ENCODE data around the gene TSHZ2.
"Not testable (repeated sequence)": the region's sequence is repeated elsewhere in the genome, so short reads cannot be mapped to it uniquely, and the experiment has no call there.

Gene TSHZ2

GRCh38 chr20:53529658-53530057 lies 557.5 kb downstream of the TSHZ2 start:
- H3K4me3 ChIP-seq (ENCODE audit: control insufficient read depth in 1 of 7, extremely low read depth in 1 of 7, insufficient read depth in 4 of 7, low read depth in 2 of 7, low read length in 6 of 7) = no peak overlapping the region
- peaks cover 0 to 3% (median 0%) of the 10 kb centered on the region in 5 experiments for H3K27me3 ChIP-seq (replicated peaks in 2 of 5; ENCODE audit: control insufficient read depth in 4 of 5, insufficient read depth in 5 of 5, low read length in 4 of 5)
- H3K36me3 ChIP-seq (ENCODE audit: control insufficient read depth in 4 of 4, insufficient read depth in 4 of 4, low read length in 3 of 4) = no peaks in the 10 kb centered on the region
- DNase-seq = no peak
- ChIA-PET POLR2A (no interaction called here), CTCF (interaction anchor here (0.6 kb wide), 1 partner anchor 1118 kb away, joined by 4 read pairs; no protein-coding TSS in a partner anchor)
- WGBS (ENCODE audit: insufficient coverage) = 81% methylated on average over 3 of the region's 5 CpGs
- peaks cover 0 to 2% (median 0%) of the 10 kb centered on the region in 4 experiments for H3K4me1 ChIP-seq (ENCODE audit: control extremely low read depth in 1 of 4, control insufficient read depth in 4 of 4, insufficient read depth in 4 of 4, low read length in 3 of 4)
- no peak overlapping the region for H3K27ac ChIP-seq (ENCODE audit: insufficient read depth in 1 of 2, low read depth in 1 of 2, low read length in 2 of 2, poor library complexity in 1 of 2, severe bottlenecking in 2 of 2)
- no peaks in the 10 kb centered on the region for H3K9me3 ChIP-seq (ENCODE audit: control extremely low read depth in 1 of 5, control insufficient read depth in 4 of 5, insufficient read depth in 2 of 5, low read depth in 1 of 5, low read length in 4 of 5)

- no peak overlapping the region for H3K4me3 ChIP-seq (ENCODE audit: control insufficient read depth in 1 of 7, extremely low read depth in 1 of 7, insufficient read depth in 4 of 7, low read depth in 2 of 7, low read length in 6 of 7)
- CTCF ChIA-PET = no interaction called here
Measured at GRCh38 chr20:53530440-53530839, 558.3 kb downstream of the TSHZ2 start.

GRCh38 chr20:53532654-53533312 lies 560.6 kb downstream of the TSHZ2 start:
- POLR2A ChIA-PET; H3K36me3 ChIP-seq (ENCODE audit: control insufficient read depth in 4 of 4, insufficient read depth in 4 of 4, low read length in 3 of 4); H3K27me3 ChIP-seq (replicated peaks in 2 of 5; ENCODE audit: control insufficient read depth in 4 of 5, insufficient read depth in 5 of 5, low read length in 4 of 5); H3K27ac ChIP-seq (ENCODE audit: insufficient read depth in 1 of 2, low read depth in 1 of 2, low read length in 2 of 2, poor library complexity in 1 of 2, severe bottlenecking in 2 of 2); H3K4me3 ChIP-seq (ENCODE audit: control insufficient read depth in 1 of 7, extremely low read depth in 1 of 7, insufficient read depth in 4 of 7, low read depth in 2 of 7, low read length in 6 of 7); H3K4me1 ChIP-seq (ENCODE audit: control extremely low read depth in 1 of 4, control insufficient read depth in 4 of 4, insufficient read depth in 4 of 4, low read length in 3 of 4); H3K9me3 ChIP-seq (ENCODE audit: control extremely low read depth in 1 of 5, control insufficient read depth in 4 of 5, insufficient read depth in 2 of 5, low read depth in 1 of 5, low read length in 4 of 5): not testable (repeated sequence)
- CTCF ChIA-PET = interaction anchor here (1.1 kb wide), 1 partner anchor 15 kb away, joined by 3 read pairs; no protein-coding TSS in a partner anchor
- DNase-seq = peak in 2 of 3 donors; percentile 37 to 47
- WGBS (ENCODE audit: insufficient coverage) = 61% methylated on average over 5 of the region's 6 CpGs

More at GRCh38 chr20:53530440-53530839, 558.3 kb downstream of the TSHZ2 start:
- peaks cover 0 to 2% (median 0%) of the 10 kb centered on the region in 4 experiments for H3K4me1 ChIP-seq (ENCODE audit: control extremely low read depth in 1 of 4, control insufficient read depth in 4 of 4, insufficient read depth in 4 of 4, low read length in 3 of 4)
- H3K27me3 ChIP-seq (replicated peaks in 2 of 5; ENCODE audit: control insufficient read depth in 4 of 5, insufficient read depth in 5 of 5, low read length in 4 of 5) = peaks cover 0 to 3% (median 0%) of the 10 kb centered on the region in 5 experiments
- 57% methylated on average over 2 of the region's 2 CpGs for WGBS (ENCODE audit: insufficient coverage)
- no peaks in the 10 kb centered on the region for H3K36me3 ChIP-seq (ENCODE audit: control insufficient read depth in 4 of 4, insufficient read depth in 4 of 4, low read length in 3 of 4)
- DNase-seq = no peak
- no peaks in the 10 kb centered on the region for H3K9me3 ChIP-seq (ENCODE audit: control extremely low read depth in 1 of 5, control insufficient read depth in 4 of 5, insufficient read depth in 2 of 5, low read depth in 1 of 5, low read length in 4 of 5)
- POLR2A ChIA-PET = interaction anchor here (0.7 kb wide), 1 partner anchor 20 kb away, joined by 4 read pairs; no protein-coding TSS in a partner anchor
- H3K27ac ChIP-seq (ENCODE audit: insufficient read depth in 1 of 2, low read depth in 1 of 2, low read length in 2 of 2, poor library complexity in 1 of 2, severe bottlenecking in 2 of 2) = no peak overlapping the region

GRCh38 chr20:53533500-53533899 lies 561.3 kb downstream of the TSHZ2 start:
- ChIA-PET POLR2A (no interaction called here), CTCF (interaction anchor here (1.1 kb wide), 1 partner anchor 14 kb away, joined by 3 read pairs; no protein-coding TSS in a partner anchor)
- peaks cover 0 to 2% (median 0%) of the 10 kb centered on the region in 4 experiments for H3K4me1 ChIP-seq (ENCODE audit: control extremely low read depth in 1 of 4, control insufficient read depth in 4 of 4, insufficient read depth in 4 of 4, low read length in 3 of 4)
- H3K36me3 ChIP-seq (ENCODE audit: control insufficient read depth in 4 of 4, insufficient read depth in 4 of 4, low read length in 3 of 4) = no peaks in the 10 kb centered on the region
- no peak for DNase-seq
- no peak overlapping the region for H3K27ac ChIP-seq (ENCODE audit: insufficient read depth in 1 of 2, low read depth in 1 of 2, low read length in 2 of 2, poor library complexity in 1 of 2, severe bottlenecking in 2 of 2)
- H3K9me3 ChIP-seq (ENCODE audit: control extremely low read depth in 1 of 5, control insufficient read depth in 4 of 5, insufficient read depth in 2 of 5, low read depth in 1 of 5, low read length in 4 of 5) = no peaks in the 10 kb centered on the region
- WGBS (ENCODE audit: insufficient coverage) = 100% methylated on average over 1 of the region's 1 CpG
- no peak overlapping the region for H3K4me3 ChIP-seq (ENCODE audit: control insufficient read depth in 1 of 7, extremely low read depth in 1 of 7, insufficient read depth in 4 of 7, low read depth in 2 of 7, low read length in 6 of 7)
- H3K27me3 ChIP-seq (replicated peaks in 2 of 5; ENCODE audit: control insufficient read depth in 4 of 5, insufficient read depth in 5 of 5, low read length in 4 of 5) = peaks cover 0 to 3% (median 0%) of the 10 kb centered on the region in 5 experiments

- no peak for DNase-seq
- H3K9me3 ChIP-seq (ENCODE audit: control extremely low read depth in 1 of 5, control insufficient read depth in 4 of 5, insufficient read depth in 2 of 5, low read depth in 1 of 5, low read length in 4 of 5) = no peaks in the 10 kb centered on the region
- H3K27me3 ChIP-seq (replicated peaks in 2 of 5; ENCODE audit: control insufficient read depth in 4 of 5, insufficient read depth in 5 of 5, low read length in 4 of 5) = peaks cover 0 to 3% (median 0%) of the 10 kb centered on the region in 5 experiments
- WGBS (ENCODE audit: insufficient coverage) = 100% methylated on average over 3 of the region's 7 CpGs
- no peak overlapping the region for H3K27ac ChIP-seq (ENCODE audit: insufficient read depth in 1 of 2, low read depth in 1 of 2, low read length in 2 of 2, poor library complexity in 1 of 2, severe bottlenecking in 2 of 2)
- peaks cover 0 to 2% (median 0%) of the 10 kb centered on the region in 4 experiments for H3K4me1 ChIP-seq (ENCODE audit: control extremely low read depth in 1 of 4, control insufficient read depth in 4 of 4, insufficient read depth in 4 of 4, low read length in 3 of 4)
- no peak overlapping the region for H3K4me3 ChIP-seq (ENCODE audit: control insufficient read depth in 1 of 7, extremely low read depth in 1 of 7, insufficient read depth in 4 of 7, low read depth in 2 of 7, low read length in 6 of 7)
- POLR2A ChIA-PET = no interaction called here
- CTCF ChIA-PET = interaction anchor here (1.1 kb wide), 1 partner anchor 14 kb away, joined by 3 read pairs; no protein-coding TSS in a partner anchor
- H3K36me3 ChIP-seq (ENCODE audit: control insufficient read depth in 4 of 4, insufficient read depth in 4 of 4, low read length in 3 of 4) = no peaks in the 10 kb centered on the region
Measured at GRCh38 chr20:53534037-53534436, 561.9 kb downstream of the TSHZ2 start.

DNA sequence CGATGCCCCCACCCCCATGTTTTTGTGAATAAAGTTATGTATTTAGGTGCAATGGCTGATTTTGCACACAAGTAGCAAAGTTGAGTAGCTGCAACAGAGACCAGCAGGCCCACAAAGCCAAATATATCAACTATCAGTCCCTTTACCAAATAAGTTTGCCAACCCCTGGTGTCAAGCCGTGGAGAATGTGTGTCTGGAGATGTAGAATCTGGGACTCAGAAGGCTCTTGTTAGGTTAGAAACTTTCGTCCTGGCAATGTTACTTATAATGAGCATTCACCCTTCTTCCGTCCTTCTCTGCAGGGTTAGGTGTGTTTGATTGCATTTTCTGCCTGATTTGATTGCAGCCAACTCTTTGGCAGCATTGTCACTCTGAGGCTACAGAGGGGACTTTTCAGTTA lies 563.7 kb downstream of the TSHZ2 start:
- Histone ChIP-seq H3K27ac (ENCODE audit: insufficient read depth in 1 of 2, low read depth in 1 of 2, low read length in 2 of 2, poor library complexity in 1 of 2, severe bottlenecking in 2 of 2) (no peak overlapping the region), H3K4me3 (ENCODE audit: control insufficient read depth in 1 of 7, extremely low read depth in 1 of 7, insufficient read depth in 4 of 7, low read depth in 2 of 7, low read length in 6 of 7) (no peak overlapping the region), H3K9me3 (ENCODE audit: control extremely low read depth in 1 of 5, control insufficient read depth in 4 of 5, insufficient read depth in 2 of 5, low read depth in 1 of 5, low read length in 4 of 5) (no peaks in the 10 kb centered on the region), H3K27me3 (replicated peaks in 2 of 5; ENCODE audit: control insufficient read depth in 4 of 5, insufficient read depth in 5 of 5, low read length in 4 of 5) (peaks cover 0 to 3% (median 0%) of the 10 kb centered on the region in 5 experiments), H3K4me1 (ENCODE audit: control extremely low read depth in 1 of 4, control insufficient read depth in 4 of 4, insufficient read depth in 4 of 4, low read length in 3 of 4) (peaks cover 0 to 2% (median 0%) of the 10 kb centered on the region in 4 experiments), H3K36me3 (ENCODE audit: control insufficient read depth in 4 of 4, insufficient read depth in 4 of 4, low read length in 3 of 4) (no peaks in the 10 kb centered on the region)
- DNase-seq = no peak
- 100% methylated on average over 2 of the region's 4 CpGs for WGBS (ENCODE audit: insufficient coverage)
- POLR2A ChIA-PET = no interaction called here
- CTCF ChIA-PET = interaction anchor here (0.7 kb wide), 1 partner anchor 799 kb away, joined by 3 read pairs; no protein-coding TSS in a partner anchor

DNA sequence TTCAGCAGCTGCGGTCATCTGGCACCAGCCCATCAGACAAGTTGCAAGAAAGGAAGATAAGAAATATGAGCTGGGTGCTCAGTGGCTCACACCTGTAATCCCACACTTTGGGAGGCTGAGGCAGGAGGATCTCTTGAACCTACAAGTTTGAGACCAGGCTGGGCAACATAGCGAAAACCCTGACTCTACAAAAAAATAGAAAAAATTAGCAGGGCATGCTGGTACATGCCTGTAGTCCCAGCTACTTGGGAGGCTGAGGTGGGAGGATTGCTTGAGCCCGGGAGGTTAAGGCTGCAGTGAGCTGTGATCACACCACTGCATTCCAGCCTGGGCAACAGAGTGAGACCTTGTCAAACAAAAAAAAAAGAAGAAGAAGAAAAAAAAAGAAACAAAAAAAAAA lies 564.2 kb downstream of the TSHZ2 start:
- CTCF ChIA-PET = interaction anchor here (0.7 kb wide), 1 partner anchor 800 kb away, joined by 3 read pairs; no protein-coding TSS in a partner anchor

More for the DNA sequence above, 564.2 kb downstream of the TSHZ2 start:
- WGBS (ENCODE audit: insufficient coverage) = 92% methylated on average over 2 of the region's 3 CpGs
- H3K4me1 ChIP-seq (ENCODE audit: control extremely low read depth in 1 of 4, control insufficient read depth in 4 of 4, insufficient read depth in 4 of 4, low read length in 3 of 4); POLR2A ChIA-PET; H3K27ac ChIP-seq (ENCODE audit: insufficient read depth in 1 of 2, low read depth in 1 of 2, low read length in 2 of 2, poor library complexity in 1 of 2, severe bottlenecking in 2 of 2); H3K36me3 ChIP-seq (ENCODE audit: control insufficient read depth in 4 of 4, insufficient read depth in 4 of 4, low read length in 3 of 4); H3K27me3 ChIP-seq (replicated peaks in 2 of 5; ENCODE audit: control insufficient read depth in 4 of 5, insufficient read depth in 5 of 5, low read length in 4 of 5); H3K4me3 ChIP-seq (ENCODE audit: control insufficient read depth in 1 of 7, extremely low read depth in 1 of 7, insufficient read depth in 4 of 7, low read depth in 2 of 7, low read length in 6 of 7); H3K9me3 ChIP-seq (ENCODE audit: control extremely low read depth in 1 of 5, control insufficient read depth in 4 of 5, insufficient read depth in 2 of 5, low read depth in 1 of 5, low read length in 4 of 5); DNase-seq: not testable (repeated sequence)
